PFSK-1 (cell line): ENCODE measurements around the gene MYO5B.

Experiments used
- FOXP2 ChIP-seq: optimal IDR thresholded peaks from 2 replicates; pipeline ENCODE3; 2011; ENCODE audit warnings: borderline replicate concordance, control low read depth, inconsistent platforms; ENCODE audit not compliant: insufficient read depth; ENCODE audit errors: extremely low read length, extremely low read depth
- POLR2AphosphoS5 ChIP-seq: IDR thresholded peaks from 2 replicates; pipeline ENCODE4 v1.6.1; 2012; ENCODE audit warnings: low read depth, mild to moderate bottlenecking, control low read depth, low read length, moderate library complexity
- SIN3A ChIP-seq: IDR thresholded peaks from 2 replicates; pipeline ENCODE4 v1.6.1; 2012; ENCODE audit warnings: mild to moderate bottlenecking, low read length, moderate library complexity, borderline replicate concordance; ENCODE audit not compliant: insufficient read depth
- TAF1 ChIP-seq: IDR thresholded peaks from 2 replicates; pipeline ENCODE4 v1.6.1; 2012; ENCODE audit warnings: low read length, control low read depth, borderline replicate concordance; ENCODE audit not compliant: insufficient read depth
- TF ChIP-seq, protein P1 (sequence below), 2 experiments: IDR thresholded peaks; 2 replicates each; pipeline versions ENCODE4 v1.6.1 to v1.8.0; 2011 to 2012; ENCODE audit warnings: low read depth in 2 of 2, low read length in 2 of 2, control low read depth in 1 of 2, inconsistent platforms in 1 of 2, mild to moderate bottlenecking in 1 of 2, moderate library complexity in 1 of 2; ENCODE audit not compliant: insufficient read depth in 1 of 2

Gene MYO5B

DNA sequence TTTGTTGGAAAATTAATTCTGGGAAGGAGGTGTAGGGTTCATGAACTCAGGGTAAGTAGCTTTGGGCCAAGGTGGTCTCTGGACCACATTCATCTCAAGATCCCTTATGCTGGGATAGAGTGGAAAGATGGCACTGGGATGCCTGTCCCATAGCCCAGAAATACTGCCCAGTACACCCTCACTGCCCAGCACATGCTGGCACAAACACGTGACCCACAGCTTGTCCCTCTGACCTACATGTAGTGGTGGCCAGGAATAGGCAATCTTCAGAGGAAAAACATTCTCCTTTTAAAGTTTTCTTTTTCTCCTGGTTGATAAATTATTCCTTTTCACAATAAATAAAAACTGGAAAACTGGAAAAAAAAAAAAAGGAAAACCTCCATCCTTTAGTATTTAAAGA, 246.0 kb downstream of the MYO5B start:
- TF ChIP-seq, protein P1, sequence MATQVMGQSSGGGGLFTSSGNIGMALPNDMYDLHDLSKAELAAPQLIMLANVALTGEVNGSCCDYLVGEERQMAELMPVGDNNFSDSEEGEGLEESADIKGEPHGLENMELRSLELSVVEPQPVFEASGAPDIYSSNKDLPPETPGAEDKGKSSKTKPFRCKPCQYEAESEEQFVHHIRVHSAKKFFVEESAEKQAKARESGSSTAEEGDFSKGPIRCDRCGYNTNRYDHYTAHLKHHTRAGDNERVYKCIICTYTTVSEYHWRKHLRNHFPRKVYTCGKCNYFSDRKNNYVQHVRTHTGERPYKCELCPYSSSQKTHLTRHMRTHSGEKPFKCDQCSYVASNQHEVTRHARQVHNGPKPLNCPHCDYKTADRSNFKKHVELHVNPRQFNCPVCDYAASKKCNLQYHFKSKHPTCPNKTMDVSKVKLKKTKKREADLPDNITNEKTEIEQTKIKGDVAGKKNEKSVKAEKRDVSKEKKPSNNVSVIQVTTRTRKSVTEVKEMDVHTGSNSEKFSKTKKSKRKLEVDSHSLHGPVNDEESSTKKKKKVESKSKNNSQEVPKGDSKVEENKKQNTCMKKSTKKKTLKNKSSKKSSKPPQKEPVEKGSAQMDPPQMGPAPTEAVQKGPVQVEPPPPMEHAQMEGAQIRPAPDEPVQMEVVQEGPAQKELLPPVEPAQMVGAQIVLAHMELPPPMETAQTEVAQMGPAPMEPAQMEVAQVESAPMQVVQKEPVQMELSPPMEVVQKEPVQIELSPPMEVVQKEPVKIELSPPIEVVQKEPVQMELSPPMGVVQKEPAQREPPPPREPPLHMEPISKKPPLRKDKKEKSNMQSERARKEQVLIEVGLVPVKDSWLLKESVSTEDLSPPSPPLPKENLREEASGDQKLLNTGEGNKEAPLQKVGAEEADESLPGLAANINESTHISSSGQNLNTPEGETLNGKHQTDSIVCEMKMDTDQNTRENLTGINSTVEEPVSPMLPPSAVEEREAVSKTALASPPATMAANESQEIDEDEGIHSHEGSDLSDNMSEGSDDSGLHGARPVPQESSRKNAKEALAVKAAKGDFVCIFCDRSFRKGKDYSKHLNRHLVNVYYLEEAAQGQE (IDR thresholded peaks at IDR 0.05; ENCODE audit: insufficient read depth in 1 of 2, low read depth in 2 of 2, low read length in 2 of 2) = no peak
- TF ChIP-seq POLR2AphosphoS5 (no peak), FOXP2 (no peak), TAF1 (no peak), SIN3A (no peak)

DNA sequence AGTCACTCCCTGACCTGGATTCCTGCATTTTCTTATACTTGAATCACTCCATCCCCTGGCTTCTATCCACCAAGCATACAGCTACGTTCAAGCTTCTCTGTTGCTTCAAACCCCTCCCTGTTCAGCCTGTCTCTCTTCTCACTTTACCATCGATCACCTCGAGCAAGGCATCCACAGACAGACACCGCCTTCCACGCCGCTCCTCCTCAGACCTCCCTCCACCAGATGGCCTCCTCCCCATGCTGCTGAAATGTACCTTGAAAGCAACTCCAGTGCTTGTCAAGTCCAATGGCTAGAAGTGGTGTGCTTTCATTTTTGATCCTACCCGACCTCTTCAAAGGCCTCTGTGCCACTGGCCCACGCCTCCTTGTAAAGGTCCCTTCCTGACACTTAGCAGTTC, 250.3 kb downstream of the MYO5B start:
- TF ChIP-seq TAF1 = no peak
- TF ChIP-seq FOXP2 = no peak
- no peak for TF ChIP-seq POLR2AphosphoS5
- TF ChIP-seq, protein P1 (IDR thresholded peaks at IDR 0.05; ENCODE audit: insufficient read depth in 1 of 2, low read depth in 2 of 2, low read length in 2 of 2) = no peak
- TF ChIP-seq SIN3A = no peak

DNA sequence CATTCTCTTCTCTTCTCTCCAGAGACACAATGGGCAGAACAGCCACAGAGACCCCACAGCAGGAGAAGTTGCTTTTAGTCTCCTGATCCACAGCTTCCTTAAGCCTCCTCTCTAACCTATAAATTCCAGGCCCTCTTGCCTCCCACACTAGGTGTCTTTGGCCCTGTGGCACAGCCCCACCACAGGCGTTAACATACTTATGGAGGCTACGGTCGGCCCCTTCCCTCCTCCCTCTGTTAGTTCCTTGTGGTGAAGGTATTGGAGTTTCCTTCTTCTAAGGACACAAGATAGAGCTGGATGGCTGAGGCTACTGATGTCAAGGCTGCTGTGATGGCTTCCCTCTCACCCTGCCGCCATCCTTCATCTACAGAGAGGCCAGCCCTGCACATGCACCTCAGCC, 258.1 kb downstream of the MYO5B start:
- TF ChIP-seq FOXP2 (no peak), TAF1 (no peak), POLR2AphosphoS5 (no peak), SIN3A (no peak)
- TF ChIP-seq, protein P1 (IDR thresholded peaks at IDR 0.05; ENCODE audit: insufficient read depth in 1 of 2, low read depth in 2 of 2, low read length in 2 of 2) = no peak

DNA sequence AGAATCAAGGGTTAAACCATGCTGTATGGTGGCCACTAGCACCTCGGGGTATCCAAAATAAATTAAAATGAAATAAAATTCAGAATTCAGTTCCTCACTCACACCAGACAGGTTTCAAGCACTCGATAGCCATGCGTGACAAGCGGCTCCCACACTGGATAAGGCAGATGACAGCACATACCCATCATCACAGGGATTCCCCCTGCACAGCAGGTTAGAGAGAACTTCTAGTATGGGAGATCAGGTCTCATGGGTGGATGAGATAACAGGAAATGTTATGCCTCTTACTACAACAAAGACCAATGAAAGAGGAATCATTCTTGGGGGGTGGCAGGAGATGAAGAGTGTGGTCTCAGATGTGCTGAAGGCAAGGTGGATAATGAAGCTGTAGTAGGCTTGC, 259.7 kb downstream of the MYO5B start:
- TF ChIP-seq FOXP2 = no peak
- no peak for TF ChIP-seq SIN3A

DNA sequence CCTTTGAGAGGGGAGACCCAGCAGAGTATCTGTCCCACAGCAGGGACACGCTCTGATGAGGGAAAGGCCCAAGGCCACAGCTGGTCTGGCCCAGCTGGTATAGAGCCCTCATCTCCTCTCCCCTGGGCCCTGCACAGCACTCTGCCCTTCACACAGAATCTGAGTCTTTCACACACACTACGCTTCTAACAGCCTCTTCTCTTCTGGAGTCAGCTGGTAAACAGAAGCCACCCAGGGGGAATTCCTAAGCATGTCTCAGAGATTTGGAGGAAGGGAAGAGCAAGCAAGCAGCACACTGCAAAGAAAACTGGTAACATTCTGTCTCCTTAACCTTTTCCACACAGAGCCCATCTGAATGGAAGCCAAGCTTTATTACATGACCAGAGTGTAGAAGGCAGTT, 260.5 kb downstream of the MYO5B start:
- no peak for TF ChIP-seq POLR2AphosphoS5
- no peak for TF ChIP-seq FOXP2
- TF ChIP-seq SIN3A = no peak
- TF ChIP-seq, protein P1 (IDR thresholded peaks at IDR 0.05; ENCODE audit: insufficient read depth in 1 of 2, low read depth in 2 of 2, low read length in 2 of 2) = no peak
- no peak for TF ChIP-seq TAF1
